ENCODE results near the gene DOCK3.
A peak's percentile ranks its signal among the peaks of the same experiment; 100 is the strongest.
"Not testable (repeated sequence)": the region's sequence is repeated elsewhere in the genome, so short reads cannot be mapped to it uniquely, and the experiment has no call there.

The DOCK3 gene

GRCh38 chr3:51362476-51362875 lies 687.7 kb downstream of the DOCK3 start:
- no peak for TF ChIP-seq CTCF (conservative IDR thresholded peaks at IDR 0.05; ENCODE audit: low read depth, low read length)
- DNase-seq (ENCODE audit: low read depth): no peak

GRCh38 chr3:51368276-51368675 lies 693.5 kb downstream of the DOCK3 start:
- not testable (repeated sequence) for DNase-seq (ENCODE audit: low read depth); H3K4me3 ChIP-seq (ENCODE audit: low read depth, low read length)

More at GRCh38 chr3:51362476-51362875, 687.7 kb downstream of the DOCK3 start:
- H3K4me3 ChIP-seq (ENCODE audit: low read depth, low read length): no peak overlapping the region

GRCh38 chr3:51371943-51372557 lies 697.3 kb downstream of the DOCK3 start:
- no peak overlapping the region for H3K4me3 ChIP-seq (ENCODE audit: low read depth, low read length)
- peak; percentile 92 for DNase-seq (ENCODE audit: low read depth)
- TF ChIP-seq CTCF (conservative IDR thresholded peaks at IDR 0.05; ENCODE audit: low read depth, low read length): peak; percentile 80

- no peak overlapping the region for H3K4me3 ChIP-seq (ENCODE audit: low read depth, low read length)
- no peak for TF ChIP-seq CTCF (conservative IDR thresholded peaks at IDR 0.05; ENCODE audit: low read depth, low read length)
- DNase-seq (ENCODE audit: low read depth): no peak
Measured at GRCh38 chr3:51373658-51374421, 699.1 kb downstream of the DOCK3 start.

- TF ChIP-seq CTCF (conservative IDR thresholded peaks at IDR 0.05; ENCODE audit: low read depth, low read length): no peak
- DNase-seq (ENCODE audit: low read depth): no peak
- no peak overlapping the region for H3K4me3 ChIP-seq (ENCODE audit: low read depth, low read length)
Measured at GRCh38 chr3:51374456-51374855, 699.7 kb downstream of the DOCK3 start.

GRCh38 chr3:51375136-51375535 lies 700.4 kb downstream of the DOCK3 start:
- H3K4me3 ChIP-seq (ENCODE audit: low read depth, low read length): no peak overlapping the region
- TF ChIP-seq CTCF (conservative IDR thresholded peaks at IDR 0.05; ENCODE audit: low read depth, low read length): no peak
- no peak for DNase-seq (ENCODE audit: low read depth)

- TF ChIP-seq CTCF (conservative IDR thresholded peaks at IDR 0.05; ENCODE audit: low read depth, low read length): no peak
- no peak for DNase-seq (ENCODE audit: low read depth)
- no peak overlapping the region for H3K4me3 ChIP-seq (ENCODE audit: low read depth, low read length)
Measured at GRCh38 chr3:51375571-51375970, 700.8 kb downstream of the DOCK3 start.

Measured in choroid plexus epithelial cell (primary cell).